ENCODE data around the gene NBL1.

NBL1 gene, protein sequence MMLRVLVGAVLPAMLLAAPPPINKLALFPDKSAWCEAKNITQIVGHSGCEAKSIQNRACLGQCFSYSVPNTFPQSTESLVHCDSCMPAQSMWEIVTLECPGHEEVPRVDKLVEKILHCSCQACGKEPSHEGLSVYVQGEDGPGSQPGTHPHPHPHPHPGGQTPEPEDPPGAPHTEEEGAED

GRCh38 chr1:19643602-19644394 lies at the start of gene NBL1:
Gene NBL1, plus strand, starts transcription at chr1:19644311. Its CDS starts 10,720 bp downstream, at chr1:19655031.
- no peak for DNase-seq

- DNase-seq: peak; percentile 88
Observed at GRCh38 chr1:19596065-19596713, 47.9 kb upstream of the NBL1 start.

DNA sequence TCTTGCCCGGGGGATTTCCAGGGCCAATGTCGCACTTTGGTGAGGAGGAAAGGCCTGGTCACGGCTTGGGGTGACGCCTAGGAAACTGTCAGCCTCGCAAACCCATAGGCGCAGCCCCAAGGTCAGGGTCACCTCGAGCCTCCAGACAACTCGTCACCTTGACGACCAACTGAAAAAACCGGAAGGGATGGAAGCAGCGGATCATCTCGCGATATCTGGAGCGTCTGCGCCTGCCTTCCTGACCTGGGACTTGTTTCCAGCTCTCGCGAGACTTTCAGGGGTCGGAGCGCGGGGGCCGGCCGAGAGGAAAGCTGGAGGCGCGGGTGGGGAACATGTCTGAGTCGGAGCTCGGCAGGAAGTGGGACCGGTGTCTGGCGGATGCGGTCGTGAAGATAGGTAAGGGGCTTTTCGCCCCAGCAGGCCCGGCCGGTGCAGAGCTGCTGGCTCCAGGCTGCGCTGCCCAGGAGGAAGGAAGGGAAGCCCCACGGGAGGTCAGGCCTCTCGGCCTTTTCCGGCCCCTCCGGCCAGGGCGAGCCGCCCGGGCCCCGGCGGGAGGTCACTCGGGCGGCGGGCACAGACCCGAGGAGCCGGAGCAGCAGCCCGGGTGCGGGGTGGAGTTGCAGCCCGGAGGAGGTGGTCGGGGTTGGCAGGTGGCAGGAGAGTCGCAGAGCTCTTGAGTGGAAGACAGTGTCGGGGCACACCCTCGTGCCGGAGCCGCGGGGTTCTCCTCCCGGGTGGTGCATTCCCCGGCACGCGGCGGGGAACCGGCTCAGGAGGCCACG lies 47.2 kb upstream of the NBL1 start:
- DNase-seq: peak; percentile 95

DNA sequence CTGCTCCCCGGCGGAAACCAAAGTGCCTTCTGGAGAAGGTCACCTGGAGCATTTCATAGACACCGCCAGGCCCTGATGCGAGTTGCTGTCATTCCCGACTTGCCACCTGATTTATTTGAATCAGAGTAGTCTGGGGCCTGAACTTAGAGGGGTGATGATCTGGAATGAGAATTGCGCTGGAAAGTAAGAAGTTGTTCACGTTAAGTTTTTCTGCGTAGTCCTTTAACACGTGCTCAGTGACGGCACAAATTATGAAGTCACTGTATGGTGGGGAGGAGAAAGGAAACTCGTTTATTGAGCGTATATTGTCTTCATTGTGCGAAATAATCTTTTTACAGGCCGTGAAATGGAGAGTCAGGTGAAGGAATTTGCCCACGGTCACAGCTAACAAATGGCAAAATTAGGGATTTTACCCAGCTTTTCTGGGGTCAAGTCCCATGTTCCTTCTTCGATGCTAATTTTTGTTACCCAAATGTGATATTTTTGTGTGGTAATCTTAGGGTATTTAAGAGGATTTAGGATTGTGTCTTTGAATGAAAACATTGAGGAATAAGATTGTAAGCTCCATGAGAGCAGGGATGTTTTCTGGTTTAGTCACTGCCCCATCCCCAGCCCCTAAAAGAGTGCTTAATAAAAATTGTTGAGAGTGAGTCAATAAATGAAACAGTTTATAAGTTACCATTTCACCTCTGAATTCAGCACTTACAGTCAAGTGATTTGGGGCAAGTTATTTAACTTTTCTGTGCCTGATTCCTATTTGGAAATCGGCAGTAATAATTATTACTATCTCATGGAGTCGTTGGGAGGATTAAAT lies 46.4 kb upstream of the NBL1 start:
- DNase-seq: no peak

GRCh38 chr1:19599810-19600209 lies 44.3 kb upstream of the NBL1 start:
- DNase-seq: no peak

DNA sequence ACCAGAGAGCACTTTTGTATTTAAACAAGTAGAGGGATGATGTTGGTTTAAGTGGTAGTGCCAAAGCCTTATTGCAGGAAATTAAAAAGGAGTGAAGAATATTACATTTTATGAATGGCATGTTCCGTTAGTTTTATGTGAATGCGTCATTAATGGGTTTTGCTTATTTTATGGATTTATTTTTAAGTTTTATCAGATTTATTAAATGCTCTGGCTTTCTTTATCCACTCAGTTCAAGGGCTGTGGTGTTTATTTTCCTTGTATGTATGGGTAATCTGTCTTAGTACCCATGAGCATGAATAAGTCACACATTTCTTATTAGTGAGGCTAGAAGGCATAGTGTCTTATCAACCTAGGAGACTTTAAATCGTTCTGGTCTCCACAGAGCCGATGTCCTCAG lies 41.6 kb upstream of the NBL1 start:
- DNase-seq: no peak

- no peak for DNase-seq
Observed at GRCh38 chr1:19605967-19606366, 38.1 kb upstream of the NBL1 start.

DNA sequence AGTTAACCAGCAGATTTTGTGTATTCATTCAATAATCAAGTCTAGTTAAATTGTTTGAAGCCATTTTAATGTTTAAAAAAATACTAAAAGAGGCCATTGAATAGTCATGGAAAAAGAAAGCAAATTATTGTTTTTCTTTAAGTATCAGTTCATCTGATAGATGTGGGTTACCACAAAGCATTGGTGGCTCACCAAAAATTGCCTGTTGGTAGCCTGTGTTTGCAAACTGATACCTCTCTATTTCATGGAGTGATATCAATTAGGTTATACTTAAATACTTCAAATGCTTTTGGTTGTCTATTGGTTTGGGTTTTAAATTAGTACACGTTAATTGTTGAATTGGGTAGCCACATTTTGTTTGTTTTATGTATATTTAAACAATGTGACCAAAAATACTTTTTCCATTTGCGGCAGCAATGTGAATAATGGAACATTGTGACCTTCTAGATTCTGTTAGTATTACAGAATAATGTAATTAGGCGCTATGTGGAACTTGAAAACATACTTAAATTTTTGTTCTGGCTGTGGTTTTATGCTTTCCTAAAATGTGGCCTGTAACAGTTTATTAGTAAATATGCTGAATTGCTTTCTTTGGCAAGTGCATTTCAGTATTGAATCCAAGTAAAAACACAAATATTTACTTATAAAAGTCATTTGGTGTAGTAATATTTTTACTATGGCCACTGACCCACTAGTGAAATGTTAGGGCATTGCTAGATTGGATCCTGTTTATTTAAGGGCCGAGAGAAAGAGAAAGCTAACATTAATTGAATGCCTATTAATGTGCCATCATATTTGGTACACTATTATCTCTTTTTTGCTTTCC lies 37.1 kb upstream of the NBL1 start:
- no peak for DNase-seq

- DNase-seq: no peak
Observed at GRCh38 chr1:19608232-19608631, 35.9 kb upstream of the NBL1 start.

- no peak for DNase-seq
Observed at GRCh38 chr1:19610282-19610981, 33.7 kb upstream of the NBL1 start.

DNA sequence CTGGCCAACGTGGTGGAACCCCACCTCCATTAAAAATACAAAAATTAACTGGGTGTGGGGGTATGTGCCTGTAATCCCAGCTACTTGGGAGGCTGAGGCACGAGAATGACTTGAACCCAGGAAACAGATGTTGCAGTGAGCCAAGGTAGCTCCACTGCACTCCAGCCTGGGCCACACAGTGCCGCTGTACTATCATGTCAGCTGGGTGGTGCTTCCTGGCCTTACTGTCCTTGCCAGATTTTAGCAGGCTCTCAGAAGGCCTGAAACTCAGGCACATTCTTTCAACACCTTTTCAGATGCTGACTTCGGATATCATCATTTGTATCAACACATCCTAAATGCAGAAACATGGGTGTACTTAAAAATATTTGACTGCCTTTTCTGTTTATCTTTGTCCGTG lies 31.6 kb upstream of the NBL1 start:
- no peak for DNase-seq

DNA sequence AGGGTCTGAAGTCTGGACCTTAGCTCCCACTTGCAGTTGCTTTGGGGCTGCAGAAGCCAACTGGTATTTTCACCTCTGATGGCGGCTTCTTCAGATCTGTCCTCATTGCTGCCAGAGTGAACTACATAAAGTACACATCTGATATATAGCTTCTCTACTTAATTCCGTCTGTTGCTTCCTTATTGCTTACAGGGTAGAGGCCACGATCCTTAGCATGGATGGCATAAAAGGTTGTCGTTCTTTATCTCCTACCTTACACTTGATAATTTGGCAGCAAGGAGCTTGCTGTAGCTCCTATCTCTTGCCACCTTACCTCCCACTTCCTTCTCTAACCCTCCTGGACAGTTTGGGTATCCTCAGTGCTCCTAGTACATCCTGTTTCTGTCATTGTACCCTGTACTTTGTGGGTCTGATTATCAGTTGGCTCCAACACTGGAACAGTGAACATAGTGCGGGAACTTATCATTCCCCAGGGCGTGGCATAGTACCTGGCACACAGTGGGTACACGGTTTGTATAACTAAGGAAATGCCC lies 30.9 kb upstream of the NBL1 start:
- DNase-seq: no peak

GRCh38 chr1:19615438-19615837 lies 28.7 kb upstream of the NBL1 start:
- no peak for DNase-seq

DNA sequence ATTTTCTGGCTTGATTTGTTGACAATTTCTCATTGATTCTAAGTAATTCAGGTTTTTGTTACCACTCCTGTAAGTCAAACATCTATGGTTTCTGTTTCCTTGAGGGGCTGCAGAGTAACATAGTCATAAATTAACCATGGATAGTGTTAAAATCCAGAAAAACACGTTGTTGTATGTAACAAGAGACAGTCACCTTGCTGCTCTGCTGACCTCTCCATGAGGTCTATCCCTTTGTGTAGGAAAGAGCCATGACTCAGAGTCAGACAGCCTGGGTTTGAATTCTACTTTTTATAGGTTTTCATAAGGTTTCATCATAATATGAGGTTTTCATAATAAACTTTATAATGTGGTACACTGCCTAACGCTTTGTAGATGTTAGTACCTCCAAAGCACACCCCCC lies 27.6 kb upstream of the NBL1 start:
- DNase-seq: no peak

DNA sequence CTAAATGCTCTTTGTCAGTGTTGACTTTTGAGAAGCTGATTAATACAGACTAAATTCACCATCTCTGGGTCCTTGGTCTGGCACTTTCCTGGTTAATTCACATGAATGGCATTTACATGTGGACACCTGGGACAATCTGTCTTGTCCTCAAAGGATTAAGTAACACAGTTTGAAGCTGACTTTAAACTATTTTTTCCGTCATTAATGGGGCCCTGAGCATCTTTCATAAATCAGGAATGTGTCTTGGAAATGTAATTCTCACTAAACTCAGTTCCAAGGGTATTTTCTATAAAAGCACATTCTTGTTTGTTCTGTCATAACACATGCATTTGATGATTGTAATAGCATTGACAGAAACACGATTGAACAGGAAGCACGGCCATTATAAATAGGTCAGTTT lies 26.7 kb upstream of the NBL1 start:
- no peak for DNase-seq

DNA sequence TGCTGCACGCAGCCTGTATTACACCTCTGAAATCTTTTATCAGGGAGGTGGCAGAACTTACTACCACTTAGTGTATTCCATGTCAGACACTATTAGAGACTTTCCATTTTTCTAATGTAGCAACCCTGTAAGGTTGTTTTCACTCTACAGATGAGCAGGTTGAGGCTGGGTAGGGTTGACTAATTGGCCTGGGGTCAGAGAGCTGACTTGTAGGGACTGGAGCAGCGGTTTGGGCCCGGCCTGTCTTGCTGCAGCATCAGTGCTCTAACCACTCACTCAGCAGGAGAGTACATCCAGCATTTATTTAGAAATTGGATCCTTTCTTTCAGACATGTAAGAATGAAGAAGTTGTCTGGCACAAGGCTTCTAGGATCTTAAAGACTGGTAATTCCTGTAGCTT lies 25.7 kb upstream of the NBL1 start:
- DNase-seq: no peak

DNA sequence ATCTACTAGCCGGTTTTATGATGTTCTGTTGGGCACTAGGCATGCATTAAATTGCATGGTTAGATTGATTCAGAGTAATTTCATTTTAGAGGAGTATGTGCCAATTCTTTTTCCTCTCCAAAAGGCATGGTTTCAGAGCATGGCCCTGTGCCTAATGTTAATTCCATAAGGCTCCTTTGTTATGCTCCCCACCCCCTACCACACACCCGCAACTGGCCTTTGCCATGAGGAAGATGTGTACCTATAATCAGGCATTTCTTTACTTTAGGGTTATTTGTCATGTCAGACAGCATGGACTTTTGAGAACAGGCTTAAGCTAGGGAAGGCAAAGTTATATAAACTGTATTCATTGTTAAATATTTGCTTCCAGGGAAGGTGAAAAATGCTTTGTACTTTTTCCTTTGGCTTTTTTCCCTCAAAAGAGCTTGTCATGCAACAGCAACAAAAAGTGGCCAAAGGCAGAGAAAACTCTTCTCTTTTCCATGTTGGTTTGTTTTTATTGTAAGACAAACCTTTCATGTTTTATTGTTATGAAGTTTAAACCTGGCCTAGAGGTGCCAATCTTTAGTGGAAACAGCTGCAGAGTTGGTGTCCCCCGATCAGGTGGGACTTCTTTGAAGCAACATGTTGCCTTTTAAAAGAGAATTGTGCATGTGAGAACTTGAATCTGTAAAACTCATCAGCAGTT lies 24.3 kb upstream of the NBL1 start:
- DNase-seq: no peak

DNA sequence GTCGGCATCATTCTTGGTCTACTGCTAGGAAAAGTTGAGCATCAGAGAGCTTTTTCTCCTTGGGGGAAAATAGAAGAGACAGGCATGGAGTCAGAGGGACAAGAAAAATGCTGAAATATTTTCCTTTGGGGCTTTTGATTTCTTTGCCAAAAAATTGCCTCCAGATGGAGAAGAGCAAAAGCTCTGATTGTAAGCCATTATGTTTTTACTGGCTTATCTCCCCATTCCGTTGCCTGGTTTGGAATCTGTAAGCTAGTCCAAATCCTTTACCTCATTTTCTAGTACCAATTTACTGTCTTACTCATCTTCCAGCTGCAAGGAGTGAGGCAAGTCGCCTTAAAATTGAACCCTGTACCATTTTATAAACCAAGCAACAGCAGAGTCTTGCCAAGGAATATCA lies 23.3 kb upstream of the NBL1 start:
- no peak for DNase-seq

- no peak for DNase-seq
Observed at GRCh38 chr1:19621274-19621950, 22.7 kb upstream of the NBL1 start.
